NCI-H526 (cell line): ENCODE results near the gene DAAM1.

Experiments
- DNase-seq, 2 experiments: peaks; one replicate each; lab custom pipeline; 2025; lab: John Stamatoyannopoulos, UW

The DAAM1 gene

DNA sequence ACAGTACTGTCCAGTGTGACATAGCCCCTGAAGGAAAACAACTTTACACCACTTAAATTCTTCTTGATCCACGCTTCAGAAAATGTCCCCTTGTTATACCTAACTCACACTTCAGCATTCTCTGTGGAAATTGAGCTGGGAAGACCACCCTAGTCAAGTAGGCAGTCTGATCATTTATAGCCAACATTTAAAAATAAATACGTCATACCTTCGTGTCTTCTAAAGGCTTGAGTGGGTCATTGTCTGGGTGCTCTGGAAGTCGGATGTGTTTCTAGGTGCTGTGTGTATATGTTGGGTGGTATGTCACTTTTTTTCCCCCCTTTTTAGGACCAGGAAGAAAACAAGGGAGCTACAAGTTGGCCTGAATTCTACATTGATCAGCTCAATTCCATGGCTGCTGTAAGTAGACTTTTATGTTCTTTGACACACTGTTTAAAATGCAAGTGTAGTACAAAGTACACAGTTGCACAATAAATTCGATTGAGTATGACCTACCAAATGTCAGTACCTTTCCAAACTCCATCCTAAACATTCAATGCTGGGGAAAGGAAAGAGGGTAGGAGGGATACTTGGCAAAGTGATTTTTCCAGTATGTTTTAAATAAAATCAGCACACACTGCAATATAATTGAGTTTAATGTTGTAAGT, 126.6 kb downstream of the DAAM1 start:
- DNase-seq: no peak

- no peak for DNase-seq
These were observed 127.8 kb downstream of the DAAM1 start for GRCh38 chr14:59316151-59316830.

DNA sequence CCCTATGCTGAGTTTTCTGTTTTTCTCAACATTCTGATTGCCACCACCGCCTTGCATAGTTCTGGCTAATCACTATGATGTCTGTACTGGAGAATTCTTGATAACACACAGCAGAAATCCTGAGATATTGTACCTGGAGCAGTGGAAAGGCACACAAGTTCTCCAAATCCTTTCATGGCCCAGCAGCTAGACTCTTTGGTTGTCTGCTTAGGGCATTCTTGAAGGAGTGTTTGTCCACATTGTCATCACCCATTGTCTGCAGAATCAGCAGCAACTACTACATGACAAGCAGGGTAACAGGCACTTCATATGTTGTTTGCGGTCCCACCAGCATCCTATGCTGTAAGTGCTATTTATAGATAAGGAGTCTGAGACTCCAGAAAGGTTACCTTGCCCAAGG, 128.9 kb downstream of the DAAM1 start:
- DNase-seq: no peak

GRCh38 chr14:59317798-59318505, 129.5 kb downstream of the DAAM1 start:
- no peak for DNase-seq

DNA sequence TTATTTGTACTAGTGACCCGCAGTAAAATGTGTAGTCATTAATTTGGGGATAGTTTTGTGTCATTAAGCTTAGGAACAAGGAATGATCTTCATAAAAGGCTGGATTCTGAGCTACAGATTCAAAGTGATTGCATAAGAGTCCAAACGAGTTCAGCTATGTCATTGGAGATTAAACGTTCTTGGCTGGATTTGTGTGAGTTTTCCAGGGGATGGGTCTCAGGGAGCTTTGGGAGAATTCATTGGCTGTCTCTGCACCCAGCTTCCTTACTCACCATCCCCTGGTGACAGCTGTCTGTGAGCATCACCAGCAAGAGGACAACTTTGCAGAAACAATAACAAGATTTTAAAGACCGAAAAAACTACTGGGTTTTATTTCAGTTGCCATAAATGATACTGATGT, 130.4 kb downstream of the DAAM1 start:
- DNase-seq: no peak

DNA sequence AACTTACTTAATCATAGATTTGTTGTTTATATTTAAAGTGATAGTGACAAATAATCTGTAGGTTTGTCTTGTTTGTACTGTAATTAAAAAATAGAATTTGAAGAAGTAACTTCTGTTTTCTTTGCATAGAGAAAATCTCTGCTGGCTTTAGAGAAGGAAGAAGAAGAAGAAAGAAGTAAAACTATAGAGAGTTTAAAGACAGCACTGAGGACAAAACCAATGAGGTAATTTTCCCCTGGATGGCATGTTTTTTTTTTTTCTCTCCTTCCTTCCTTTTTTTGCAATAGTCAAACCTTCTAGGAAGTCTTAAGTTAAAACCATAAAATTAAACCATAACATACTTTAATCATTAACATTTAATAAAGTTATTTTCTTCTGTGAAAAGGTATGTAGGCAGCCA, 131.9 kb downstream of the DAAM1 start:
- no peak for DNase-seq

DNA sequence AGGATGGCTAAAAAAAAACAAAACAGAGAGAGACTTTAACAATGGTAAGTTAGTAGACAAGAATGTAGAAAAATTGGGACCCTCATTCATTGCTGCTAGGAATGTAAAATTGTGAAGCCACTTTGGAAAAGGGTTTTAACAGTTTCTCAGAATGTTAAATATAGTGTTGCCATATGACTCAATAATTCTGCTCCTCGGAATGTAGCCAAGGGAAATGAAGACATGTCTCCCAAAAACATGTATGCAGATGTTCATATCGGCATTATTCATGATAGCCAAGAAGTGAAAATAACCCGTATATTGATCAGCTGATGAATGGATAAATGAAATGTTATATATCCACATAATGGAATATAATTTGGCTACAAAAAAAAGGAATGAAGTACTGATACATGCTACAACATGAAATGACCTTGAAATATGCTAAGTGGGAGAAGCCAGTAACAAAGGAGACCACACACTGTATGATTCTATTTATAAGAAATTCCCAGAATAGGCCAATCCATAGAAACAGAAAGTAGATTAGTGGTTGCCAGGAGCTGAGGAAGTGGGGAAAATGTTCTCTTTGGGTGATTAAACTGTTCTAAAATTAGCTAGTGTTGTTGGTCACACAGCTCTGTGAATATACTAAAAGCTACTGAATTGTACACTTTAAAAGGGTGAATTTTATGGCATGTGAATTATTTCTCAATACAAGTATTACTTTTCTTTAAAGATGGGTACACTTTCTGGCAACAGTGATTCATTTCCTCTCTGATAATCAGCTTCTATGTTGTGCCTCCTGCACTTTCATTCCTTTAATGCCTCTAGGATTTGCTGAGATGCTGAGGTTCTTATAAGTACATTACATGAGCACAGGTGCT, 132.5 kb downstream of the DAAM1 start:
- no peak for DNase-seq

DNA sequence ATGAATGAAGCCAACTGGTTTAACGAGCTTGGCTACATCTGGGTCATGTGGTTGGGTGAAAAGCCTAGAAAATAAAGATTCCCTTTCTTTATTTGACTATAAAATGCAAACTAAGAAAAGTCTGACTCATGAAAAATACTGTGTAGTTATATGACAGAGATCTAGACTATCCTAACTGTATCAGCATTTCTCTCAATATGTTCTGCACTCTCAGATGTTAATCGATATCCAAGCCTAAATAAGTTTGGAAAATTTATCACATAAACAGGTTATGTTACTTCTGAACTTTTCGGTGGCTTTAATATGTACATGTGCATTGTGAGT, 133.1 kb downstream of the DAAM1 start:
- DNase-seq: no peak

DNA sequence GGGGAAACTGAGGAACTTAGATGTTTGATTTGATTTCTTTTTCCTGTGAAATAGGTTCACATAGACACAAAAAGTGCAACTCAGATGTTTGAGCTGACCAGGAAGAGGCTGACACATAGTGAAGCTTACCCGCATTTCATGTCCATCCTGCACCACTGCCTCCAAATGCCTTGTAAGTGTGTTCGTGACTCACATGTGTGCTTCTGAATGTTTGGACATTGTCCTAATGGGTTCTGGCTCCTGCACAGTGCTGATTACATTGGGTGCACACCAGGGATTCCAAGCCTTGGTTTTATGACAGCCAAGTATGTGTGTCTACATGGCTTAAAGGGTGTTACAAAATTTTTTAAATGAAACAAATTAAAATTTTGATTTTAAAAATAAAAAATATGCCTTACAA, 137.4 kb downstream of the DAAM1 start:
- DNase-seq: no peak

- no peak for DNase-seq
These were observed 140.0 kb downstream of the DAAM1 start for GRCh38 chr14:59328454-59328853.

DNA sequence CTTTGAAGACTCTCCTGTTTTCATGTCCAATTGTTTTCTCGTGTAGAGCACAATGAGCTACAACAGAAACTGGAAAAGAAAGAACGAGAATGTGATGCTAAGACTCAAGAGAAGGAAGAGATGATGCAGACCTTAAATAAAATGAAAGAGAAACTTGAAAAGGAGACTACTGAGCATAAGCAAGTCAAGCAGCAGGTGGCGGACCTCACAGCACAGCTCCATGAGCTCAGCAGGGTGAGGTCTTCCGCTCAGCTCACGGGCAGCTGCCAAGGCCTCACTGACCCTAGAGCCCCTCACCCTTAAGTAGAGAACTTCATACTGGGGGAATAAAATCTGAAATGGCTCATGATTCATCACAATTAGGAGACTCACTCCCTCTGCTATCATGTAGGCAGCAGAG, 142.0 kb downstream of the DAAM1 start:
- DNase-seq: no peak

DNA sequence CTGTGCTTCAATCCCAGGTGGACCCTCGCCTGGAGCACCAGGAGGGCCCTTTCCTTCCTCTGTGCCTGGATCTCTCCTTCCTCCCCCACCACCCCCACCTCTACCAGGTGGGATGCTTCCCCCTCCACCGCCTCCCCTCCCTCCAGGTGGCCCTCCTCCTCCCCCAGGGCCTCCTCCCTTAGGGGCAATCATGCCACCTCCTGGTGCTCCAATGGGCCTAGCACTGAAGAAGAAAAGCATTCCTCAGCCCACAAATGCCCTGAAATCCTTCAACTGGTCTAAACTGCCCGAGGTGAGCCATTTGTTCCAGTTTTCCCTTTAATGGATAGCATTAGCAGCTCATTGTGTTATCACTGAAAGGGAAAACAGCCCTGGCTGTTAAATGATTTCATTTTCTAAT, 142.8 kb downstream of the DAAM1 start:
- DNase-seq: no peak

DNA sequence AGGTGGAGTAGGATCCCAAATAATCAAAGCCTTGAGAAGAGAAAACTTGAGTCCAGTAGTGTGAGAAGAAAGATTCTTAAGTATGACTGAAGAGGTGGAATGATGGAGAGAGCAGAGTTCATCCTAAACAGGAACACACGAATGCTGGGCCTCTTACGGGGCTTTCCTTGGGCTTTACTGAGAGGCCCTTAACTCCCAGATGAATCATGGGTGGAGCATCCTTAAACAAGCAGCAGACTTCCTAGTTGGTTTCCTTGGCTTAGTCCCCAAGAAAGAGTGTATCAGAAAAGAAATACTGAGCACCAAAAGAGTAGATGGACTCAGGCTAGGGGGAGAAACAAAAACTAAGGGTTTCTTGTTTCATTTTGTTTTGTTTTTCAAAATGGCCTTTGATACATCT, 144.3 kb downstream of the DAAM1 start:
- no peak for DNase-seq

GRCh38 chr14:59333235-59333634, 144.8 kb downstream of the DAAM1 start:
- DNase-seq: no peak

DNA sequence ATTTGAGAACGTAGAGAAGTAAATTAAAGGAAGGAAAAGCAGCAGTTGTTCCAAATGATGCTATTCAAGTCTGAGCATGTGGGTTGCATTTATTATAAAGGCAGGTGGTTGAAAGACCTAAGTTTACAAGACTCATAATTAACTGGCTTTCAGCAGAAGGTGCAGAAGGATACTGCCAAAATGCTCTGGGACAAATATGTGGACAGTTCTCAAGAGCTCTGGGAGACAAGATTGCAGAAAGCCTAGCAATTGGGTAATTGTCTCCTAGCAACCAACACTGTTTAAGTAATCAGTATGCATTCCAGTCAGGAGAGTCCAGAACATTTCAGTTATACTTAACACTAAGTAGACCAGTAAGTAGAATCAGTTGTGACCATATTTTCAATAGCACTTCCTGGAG, 145.2 kb downstream of the DAAM1 start:
- DNase-seq: peak in 1 of 2 experiments; percentile 9

- no peak for DNase-seq
These were observed 145.8 kb downstream of the DAAM1 start for GRCh38 chr14:59334253-59334652.

- no peak for DNase-seq
These were observed 147.6 kb downstream of the DAAM1 start for GRCh38 chr14:59336098-59336497.

DNA sequence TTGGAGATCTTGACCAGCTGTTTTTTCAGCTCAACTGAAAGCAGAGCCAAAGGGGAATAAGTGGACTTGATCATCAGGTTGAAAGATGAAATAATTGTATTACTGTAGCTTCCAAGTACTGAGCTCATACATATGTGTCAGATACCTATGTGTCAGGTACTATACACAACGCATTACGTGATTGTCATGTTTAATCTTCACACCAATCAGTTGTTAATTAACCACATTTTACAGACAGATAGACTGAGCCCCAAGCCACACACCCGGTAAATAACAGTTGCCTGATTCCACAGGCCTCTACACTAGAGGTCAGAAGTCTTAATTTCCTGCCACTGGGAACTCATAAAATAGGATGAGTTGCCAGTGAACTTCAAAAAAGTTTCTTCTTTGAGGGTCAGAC, 148.2 kb downstream of the DAAM1 start:
- DNase-seq: no peak

DNA sequence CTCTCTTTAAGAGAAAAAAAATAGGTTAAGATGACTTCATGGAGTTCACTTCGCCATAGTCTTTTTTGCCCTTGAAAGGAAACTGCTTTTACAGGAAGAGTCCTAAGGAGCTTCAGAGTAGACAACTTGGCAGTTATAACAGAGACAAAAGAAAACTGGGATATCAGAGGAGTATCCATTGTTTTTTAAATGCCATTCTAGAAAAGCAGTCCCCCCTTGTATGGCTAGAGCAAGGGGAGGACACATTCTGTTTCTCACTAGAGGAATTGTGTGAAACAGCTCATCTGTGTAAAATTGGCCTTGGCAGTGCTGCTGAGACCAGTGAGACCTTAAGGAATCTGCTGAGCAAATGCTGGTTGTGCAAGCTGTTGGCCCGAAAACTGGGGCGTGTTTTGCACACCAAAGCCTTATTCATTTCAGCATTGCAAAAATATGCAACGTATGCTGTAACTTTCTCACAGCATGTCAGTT, 148.7 kb downstream of the DAAM1 start:
- no peak for DNase-seq

DNA sequence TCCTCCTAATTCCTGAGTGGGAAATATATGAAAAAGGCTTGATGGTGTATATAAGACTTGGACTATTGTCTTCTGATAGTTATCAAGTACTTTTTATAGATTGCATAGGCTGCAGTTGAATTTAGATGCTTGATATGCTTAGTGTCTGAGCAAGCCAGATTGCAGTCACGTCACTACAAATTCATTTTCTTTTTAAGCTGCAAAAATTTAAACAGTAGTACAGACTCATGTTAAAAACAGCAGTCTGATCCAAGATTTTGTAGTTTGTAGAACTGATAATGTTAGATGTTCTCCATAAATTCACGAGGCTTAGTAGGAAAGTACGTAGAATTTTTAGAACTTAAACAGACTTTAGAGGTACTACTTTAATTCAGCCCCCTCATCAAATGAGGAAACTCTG, 150.3 kb downstream of the DAAM1 start:
- DNase-seq: no peak

- DNase-seq: no peak
These were observed 151.3 kb downstream of the DAAM1 start for GRCh38 chr14:59339524-59340330.
